ENCODE data around the gene DDIT3. TPM values are rescaled to one million over a fixed set of nuclear protein-coding genes. Genes with fewer than 3 reads are reported as not detected.

The DDIT3 gene
- total RNA-seq, 1 donor, result 18.1 TPM

DNA sequence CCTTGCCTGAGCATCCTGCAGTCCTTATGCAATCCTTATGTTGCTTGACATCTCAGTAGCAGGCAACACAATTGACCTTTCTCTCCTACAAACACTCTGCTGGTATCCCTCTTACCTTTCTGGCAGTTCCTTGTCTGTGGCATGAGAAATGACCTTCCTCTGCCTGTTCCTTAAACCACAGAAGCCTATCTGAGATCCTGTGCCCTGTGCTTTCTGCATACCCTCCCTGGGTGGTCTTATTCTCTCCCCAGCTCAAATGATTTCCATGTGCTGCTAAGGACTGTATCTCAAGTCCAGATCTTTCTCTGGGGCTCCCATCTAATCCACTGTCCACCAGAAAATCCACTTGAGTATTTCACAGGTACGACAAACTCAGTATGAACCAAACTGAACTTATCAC, 38.6 kb downstream of the DDIT3 start:
- no peak overlapping the region for H3K4me3 ChIP-seq (ENCODE audit: low read depth, low read length)
- no peak for DNase-seq (ENCODE audit: low read depth)
- TF ChIP-seq, protein P1, sequence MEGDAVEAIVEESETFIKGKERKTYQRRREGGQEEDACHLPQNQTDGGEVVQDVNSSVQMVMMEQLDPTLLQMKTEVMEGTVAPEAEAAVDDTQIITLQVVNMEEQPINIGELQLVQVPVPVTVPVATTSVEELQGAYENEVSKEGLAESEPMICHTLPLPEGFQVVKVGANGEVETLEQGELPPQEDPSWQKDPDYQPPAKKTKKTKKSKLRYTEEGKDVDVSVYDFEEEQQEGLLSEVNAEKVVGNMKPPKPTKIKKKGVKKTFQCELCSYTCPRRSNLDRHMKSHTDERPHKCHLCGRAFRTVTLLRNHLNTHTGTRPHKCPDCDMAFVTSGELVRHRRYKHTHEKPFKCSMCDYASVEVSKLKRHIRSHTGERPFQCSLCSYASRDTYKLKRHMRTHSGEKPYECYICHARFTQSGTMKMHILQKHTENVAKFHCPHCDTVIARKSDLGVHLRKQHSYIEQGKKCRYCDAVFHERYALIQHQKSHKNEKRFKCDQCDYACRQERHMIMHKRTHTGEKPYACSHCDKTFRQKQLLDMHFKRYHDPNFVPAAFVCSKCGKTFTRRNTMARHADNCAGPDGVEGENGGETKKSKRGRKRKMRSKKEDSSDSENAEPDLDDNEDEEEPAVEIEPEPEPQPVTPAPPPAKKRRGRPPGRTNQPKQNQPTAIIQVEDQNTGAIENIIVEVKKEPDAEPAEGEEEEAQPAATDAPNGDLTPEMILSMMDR (IDR thresholded peaks at IDR 0.05; ENCODE audit: insufficient read depth, low read depth, low read length), result no peak

DNA sequence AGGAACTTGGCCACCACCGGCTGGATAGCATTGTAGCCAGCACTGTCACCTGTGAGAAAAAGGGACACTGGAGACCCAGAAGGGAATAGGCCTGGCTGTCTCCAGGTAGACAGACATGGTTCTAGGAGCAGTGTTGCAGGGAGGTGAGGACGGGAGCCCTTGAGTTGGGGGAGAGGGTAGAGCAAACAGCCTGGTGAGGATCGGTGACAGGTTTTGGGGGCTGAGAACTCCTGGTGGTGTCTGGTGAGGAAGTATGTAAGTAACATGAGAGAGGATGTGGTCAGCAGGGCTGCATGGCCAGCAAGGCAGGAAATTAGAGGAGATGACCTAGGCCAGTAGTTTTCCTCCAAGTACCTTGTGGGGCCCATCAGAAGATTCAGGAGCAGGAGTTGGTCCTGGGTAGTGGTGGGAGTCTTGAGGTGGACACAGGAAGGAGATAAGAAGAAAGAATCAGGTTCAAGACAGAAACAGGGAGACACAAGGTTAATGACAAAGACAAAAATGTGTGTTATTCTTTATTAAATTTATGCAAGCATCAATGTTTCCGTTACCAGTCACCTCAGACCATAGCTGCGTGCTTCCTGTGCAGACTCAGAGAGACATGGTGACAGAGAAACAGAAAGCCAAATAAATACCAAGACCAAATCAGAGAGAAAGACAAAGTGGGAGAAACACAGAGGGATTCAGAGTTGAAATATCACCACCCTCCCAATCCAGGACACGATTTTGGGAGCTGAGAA, 40.8 kb downstream of the DDIT3 start, which contains the start of gene ARHGAP9:
Gene ARHGAP9 (minus strand): TSS at position 491 of the 740 bp plus-strand sequence. CDS start 460 bp downstream, at position 31.
- TF ChIP-seq, protein P1 (IDR thresholded peaks at IDR 0.05; ENCODE audit: insufficient read depth, low read depth, low read length), result no peak
- no peak within 1 kb of the TSS for H3K4me3 ChIP-seq (ENCODE audit: low read depth, low read length)
- DNase-seq (ENCODE audit: low read depth), result no peak

DNA sequence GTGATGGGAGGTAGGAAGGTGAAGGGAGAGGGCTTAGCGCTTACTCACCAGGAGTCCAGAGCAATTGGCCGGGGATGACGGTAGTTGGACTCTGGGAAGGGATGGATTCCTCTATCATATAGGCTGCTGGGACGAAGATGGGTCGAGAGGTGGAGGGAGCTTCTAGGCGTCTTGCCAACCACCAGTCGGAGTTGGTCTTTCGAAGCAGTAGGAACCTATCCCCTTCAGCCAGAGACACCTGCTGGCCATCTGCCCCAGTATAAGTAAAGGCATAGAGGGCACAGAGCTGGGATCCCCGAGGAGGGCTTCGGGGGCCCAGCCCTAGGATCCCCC, 41.3 kb downstream of the DDIT3 start:
- DNase-seq (ENCODE audit: low read depth), result no peak

DNA sequence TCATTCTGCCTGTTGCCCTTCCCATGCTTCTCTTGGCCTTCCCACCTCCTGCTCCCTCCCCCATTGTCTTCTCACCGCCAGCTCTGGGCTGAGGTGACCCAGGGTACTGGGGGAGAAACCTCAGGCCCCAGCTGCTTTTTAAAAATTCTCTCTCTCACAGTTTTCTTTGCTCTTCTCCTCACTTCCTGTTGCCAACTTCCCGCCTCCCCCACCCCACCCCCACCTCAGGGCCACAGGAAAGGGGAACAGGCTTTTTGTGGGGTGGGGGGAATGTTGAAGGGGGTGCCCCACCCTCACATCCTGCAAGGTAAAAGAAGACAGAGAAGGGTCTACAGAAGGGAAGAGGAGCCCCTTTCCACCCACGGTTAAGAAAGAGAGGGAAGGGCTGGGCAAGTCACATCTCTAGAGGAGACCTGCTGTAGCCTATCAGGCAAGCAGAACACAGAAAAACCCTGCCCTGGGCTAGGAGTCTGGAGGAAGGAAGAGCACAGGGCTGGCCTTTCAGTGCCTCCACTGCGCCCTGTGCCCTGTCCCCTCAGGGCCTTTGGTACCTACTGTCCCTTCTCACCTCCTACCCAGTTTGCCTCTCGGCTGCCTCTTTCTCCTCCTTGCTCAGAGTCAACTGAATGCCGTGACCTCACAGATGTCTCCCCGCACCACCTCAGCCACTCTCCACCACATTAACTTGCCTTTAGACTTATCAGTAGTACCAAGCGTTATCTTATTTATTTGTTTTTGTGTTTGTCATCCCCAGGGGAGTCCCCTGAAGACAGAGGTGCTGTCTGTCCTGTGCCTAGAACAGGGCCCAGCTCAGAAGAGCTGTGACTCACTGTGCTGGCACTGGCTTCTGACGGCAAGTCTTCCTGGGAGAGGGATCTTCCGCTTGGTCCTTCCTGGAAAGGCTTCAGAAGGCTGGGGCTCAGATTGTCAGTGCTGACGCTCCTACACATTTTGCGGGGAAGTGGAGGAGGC, 42.3 kb downstream of the DDIT3 start:
- no peak overlapping the region for H3K4me3 ChIP-seq (ENCODE audit: low read depth, low read length)
- DNase-seq (ENCODE audit: low read depth), result peak; percentile 55
- TF ChIP-seq, protein P1 (IDR thresholded peaks at IDR 0.05; ENCODE audit: insufficient read depth, low read depth, low read length), result no peak

More for the DNA sequence above, 41.3 kb downstream of the DDIT3 start:
- TF ChIP-seq, protein P1 (IDR thresholded peaks at IDR 0.05; ENCODE audit: insufficient read depth, low read depth, low read length), result no peak
- H3K4me3 ChIP-seq (ENCODE audit: low read depth, low read length), result no peak overlapping the region

DNA sequence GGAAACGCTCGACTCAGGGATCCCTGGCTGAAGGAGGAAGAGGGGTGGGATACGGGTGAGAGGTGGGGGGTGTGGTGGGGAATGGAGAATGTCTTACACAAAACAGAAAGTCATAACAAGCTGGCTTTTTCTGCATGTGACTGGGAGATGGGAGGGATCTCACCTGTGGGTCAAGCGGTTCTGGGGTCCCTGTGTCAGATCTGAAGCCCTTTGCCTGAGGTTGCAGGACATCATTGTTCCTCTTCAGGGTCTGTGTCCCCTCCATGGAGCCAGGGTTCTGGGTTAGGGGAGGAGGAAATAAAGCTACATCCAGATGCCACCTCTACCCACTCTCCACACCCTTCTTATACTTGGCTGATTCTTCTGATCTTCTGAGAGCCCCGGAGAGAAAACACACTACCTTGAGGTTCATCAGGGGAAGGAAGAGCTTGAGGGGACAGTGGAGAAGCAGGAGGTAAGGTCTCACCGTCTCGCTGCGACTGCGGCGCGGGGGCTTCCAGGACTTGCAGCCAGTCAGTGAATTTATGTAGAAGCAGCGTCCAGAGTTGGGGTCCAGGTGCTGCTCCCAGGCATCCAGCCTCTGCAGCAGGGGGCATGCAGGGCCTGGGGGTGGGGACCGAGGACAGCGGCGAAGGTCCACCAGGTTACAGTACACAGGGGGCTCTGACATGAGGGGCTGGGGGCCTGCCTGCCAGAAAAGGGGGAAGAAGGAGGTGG, 43.2 kb downstream of the DDIT3 start:
- TF ChIP-seq, protein P1 (IDR thresholded peaks at IDR 0.05; ENCODE audit: insufficient read depth, low read depth, low read length), result no peak
- no peak for DNase-seq (ENCODE audit: low read depth)
- no peak overlapping the region for H3K4me3 ChIP-seq (ENCODE audit: low read depth, low read length)

DNA sequence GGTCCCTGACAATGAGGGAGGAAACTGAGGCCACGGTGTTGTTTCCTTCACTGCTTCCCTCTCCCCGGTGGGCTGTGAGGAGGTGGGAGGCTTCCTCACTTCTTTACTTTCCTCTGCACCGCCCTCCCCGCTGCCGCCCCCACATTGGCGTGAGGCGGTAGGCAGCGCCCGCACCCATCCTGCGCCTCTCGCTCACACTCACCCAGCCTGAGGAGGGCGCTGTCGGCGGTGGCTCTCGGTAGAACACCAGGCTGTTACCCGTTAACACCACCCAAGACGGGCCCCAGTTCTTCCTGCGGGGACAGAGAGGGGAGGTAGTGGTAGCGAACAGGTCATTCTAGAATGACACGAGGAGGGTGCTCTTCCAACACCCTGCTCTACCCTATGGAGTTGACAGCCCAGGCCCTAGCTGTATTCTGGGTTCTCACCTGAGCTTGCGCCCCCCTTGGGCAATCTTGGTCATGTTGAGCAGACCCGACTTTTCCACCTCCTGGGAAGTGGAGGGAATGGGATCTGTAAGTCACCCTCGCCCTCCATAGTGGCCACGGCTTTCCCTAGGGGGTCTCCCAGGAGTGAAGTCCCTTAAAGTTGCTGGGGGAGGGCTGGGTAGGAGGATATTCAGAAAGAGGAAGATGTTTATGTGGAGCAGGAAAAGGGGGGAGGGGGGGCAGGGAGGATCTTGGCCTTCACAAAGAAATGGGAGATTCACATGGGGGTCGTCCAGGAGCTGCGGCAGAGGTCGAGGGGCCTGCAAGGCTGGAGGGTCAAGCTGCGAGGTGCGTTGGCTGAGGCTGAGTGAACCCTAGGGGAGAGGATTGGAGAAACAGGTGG, 43.9 kb downstream of the DDIT3 start:
- no peak overlapping the region for H3K4me3 ChIP-seq (ENCODE audit: low read depth, low read length)
- no peak for DNase-seq (ENCODE audit: low read depth)
- TF ChIP-seq, protein P1 (IDR thresholded peaks at IDR 0.05; ENCODE audit: insufficient read depth, low read depth, low read length), result no peak
